Suppressor macrophage treated with lipopolysaccharide for 4 hours (primary cell): ENCODE measurements around the gene FLVCR2.
"Not testable (repeated sequence)": the region's sequence is repeated elsewhere in the genome, so short reads cannot be mapped to it uniquely, and the experiment has no call there.

ENCODE experiments used
- DNase-seq: peaks from one replicate; pipeline ENCODE4 v3.0.0-alpha.2; 2020

Gene FLVCR2

GRCh38 chr14:75600100-75600499 is 21.7 kb downstream of the FLVCR2 start:
- DNase-seq: peak; percentile 82

GRCh38 chr14:75601061-75601460 is 22.6 kb downstream of the FLVCR2 start:
- not testable (repeated sequence) for DNase-seq

GRCh38 chr14:75602503-75602902 is 24.1 kb downstream of the FLVCR2 start:
- no peak for DNase-seq

DNA sequence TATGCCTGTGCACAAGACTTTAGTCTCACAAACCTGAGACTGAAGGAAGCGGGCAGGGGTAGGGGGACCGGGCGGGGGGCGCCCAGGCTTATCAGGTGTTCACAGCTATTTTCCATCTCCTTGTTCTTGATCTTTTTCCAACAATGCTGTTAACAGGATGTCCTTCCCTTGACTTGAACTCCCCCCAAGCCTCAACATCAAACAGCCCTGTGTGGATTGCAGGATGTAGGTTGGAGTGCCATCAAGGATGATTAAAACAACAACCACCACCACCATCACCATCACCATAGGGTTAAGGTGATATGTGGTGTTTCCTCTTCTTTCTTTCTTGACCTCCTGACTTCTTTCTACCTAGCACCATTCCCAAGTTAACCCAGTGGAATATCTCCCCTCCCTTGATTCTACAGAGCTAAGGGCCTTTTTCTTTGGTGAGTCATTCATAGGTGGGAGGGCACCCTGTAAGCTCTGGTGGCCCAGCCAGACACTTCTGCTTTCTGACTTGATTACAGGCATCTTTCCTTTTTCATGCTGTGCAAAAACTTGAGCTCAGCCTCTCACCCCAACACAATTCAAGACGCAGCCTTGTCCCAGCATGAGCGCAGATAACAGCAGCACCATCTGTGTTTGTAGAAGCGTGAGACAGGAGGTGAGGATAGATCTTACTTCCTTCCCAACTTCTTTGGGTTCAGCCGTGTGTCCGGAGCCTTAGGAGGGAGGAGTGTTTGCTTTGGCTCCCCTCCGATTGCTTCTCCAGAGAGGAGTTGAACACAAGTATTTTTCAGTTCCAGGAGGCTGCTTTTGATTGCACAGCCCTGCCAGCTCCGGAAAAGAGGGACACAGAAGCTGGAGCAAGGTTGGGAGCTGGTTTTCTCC is 26.8 kb downstream of the FLVCR2 start:
- peak; percentile 75 for DNase-seq

- no peak for DNase-seq
These were observed 27.5 kb downstream of the FLVCR2 start for GRCh38 chr14:75605916-75606315.

- no peak for DNase-seq
These were observed 28.6 kb downstream of the FLVCR2 start for GRCh38 chr14:75607044-75607443.

DNA sequence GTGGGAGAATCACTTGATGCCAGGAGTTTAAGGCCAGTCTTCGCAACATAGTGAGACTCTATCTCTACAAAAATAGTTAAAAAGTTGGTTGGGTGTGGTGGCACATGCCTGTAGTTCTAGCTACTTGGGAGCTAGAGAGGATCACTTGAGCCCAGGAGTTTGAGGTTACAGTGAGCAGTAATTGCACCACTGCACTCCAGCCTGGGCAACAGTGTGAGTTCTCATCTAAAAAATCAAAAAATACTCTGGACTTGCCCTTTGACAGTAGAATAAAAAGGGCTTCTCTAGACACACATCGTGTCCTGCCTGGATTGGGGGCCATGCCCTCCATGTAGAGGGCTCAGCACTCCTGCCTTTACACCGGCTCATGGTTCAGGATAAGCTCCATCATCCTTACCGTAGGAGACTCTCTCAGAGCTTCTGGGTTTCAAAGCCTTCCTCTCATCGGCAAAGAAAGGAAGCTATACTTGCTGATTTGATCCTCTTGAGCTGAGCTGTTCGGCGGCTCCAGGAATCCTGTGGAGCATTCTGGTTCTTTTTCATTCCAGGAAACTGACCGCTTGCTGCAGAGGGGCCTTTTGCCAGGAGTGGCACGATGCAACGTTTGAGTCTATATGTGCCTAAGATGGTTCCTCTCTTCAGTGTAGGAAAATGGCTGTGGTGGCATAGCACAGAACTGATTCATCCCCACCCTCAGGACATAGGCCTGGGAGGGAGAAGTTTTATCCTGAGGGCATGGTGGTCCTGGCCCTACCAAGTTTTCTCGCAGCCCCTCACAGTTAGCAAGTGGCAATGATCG is 29.6 kb downstream of the FLVCR2 start:
- DNase-seq: no peak

DNA sequence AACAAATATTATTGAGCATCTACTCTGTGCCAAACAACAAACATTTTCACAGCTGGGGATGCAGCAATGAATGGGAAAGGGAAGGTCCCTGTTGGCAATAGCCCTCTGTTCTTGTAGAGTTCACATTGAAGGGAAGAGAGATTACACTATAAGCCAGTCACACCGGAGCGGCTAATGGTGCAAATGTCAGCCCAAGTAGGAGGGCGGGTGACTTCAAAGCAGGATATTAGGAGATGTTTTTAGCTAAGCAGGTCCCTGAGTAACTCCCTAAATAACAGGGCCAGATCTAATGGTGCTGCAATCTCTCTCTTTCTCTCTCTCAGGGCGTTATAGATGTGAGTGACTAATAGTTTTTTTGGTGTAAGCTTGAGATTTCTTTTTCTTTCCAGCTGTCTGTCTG is 30.7 kb downstream of the FLVCR2 start:
- DNase-seq: peak; percentile 69

GRCh38 chr14:75609606-75610475 is 31.4 kb downstream of the FLVCR2 start:
- DNase-seq: peak; percentile 93

- peak; percentile 59 for DNase-seq
These were observed 32.4 kb downstream of the FLVCR2 start for GRCh38 chr14:75610834-75611233.

DNA sequence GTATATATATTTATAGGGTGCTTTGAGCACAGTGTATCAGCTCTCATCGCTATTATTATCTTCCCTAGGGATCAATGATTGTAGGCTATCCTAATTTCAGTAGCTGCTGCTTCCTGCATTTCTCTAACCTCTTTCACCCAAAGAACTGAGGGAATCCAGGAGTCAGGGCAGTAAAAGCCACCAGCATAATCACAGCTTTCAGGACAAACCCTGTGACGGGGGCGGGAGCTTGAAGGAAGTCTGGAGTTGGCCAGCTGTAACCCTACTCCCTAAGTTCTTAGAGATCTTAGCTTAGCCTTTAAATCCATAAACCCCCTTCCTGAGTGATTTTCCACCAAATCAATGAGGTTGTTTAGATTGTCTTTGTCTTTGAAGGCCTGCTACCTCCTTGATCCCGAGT is 33.7 kb downstream of the FLVCR2 start:
- DNase-seq: no peak

- DNase-seq: peak; percentile 86
These were observed 35.8 kb downstream of the FLVCR2 start for GRCh38 chr14:75614179-75614578.

GRCh38 chr14:75615200-75615599 is 36.8 kb downstream of the FLVCR2 start:
- DNase-seq: peak; percentile 92

DNA sequence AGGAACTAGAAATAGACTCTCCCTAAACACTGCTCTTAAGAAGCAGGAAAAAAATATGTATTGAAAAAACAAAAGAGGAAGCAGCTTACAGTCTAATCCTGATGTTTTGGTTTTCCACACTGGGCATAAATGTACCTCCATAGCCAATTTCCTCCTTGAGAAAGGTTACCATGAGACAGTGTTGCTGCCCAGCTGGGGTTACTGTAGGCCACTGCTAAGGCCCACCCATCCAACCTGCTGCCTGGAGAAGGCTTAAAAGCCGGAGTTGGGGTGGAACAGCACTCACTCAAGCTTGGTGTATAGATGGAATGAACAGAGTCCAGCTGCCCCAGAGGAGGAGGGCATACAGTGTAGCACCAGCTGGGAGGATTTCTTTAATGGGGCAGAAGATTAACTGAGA is 41.1 kb downstream of the FLVCR2 start:
- DNase-seq: peak; percentile 23

GRCh38 chr14:75625034-75625433 is 46.6 kb downstream of the FLVCR2 start:
- DNase-seq: no peak

GRCh38 chr14:75626396-75626795 is 48.0 kb downstream of the FLVCR2 start:
- DNase-seq: peak; percentile 50

GRCh38 chr14:75626863-75627262 is 48.4 kb downstream of the FLVCR2 start:
- DNase-seq: no peak

DNA sequence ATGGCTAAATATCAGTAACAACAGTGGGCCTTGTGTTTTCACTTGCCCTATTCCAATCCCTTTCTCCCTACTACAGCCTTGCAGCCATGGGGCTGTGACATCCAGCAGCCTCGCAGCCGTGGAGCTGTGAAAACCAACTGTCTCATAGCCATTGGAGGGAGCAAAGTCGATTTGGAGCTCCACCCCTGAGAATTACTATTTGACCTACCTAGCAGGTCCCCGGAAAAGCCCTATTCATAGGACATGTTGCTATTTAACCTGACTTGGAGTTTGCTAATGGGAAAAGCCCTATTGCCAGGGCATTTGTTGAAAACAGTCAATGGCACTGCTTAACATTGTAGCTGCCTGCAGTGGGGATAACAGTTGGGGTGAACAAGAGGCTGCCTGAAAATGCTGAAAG is 49.0 kb downstream of the FLVCR2 start:
- DNase-seq: no peak

- no peak for DNase-seq
These were observed 50.4 kb downstream of the FLVCR2 start for GRCh38 chr14:75628816-75629215.

GRCh38 chr14:75630695-75631452 is 52.5 kb downstream of the FLVCR2 start:
- no peak for DNase-seq

DNA sequence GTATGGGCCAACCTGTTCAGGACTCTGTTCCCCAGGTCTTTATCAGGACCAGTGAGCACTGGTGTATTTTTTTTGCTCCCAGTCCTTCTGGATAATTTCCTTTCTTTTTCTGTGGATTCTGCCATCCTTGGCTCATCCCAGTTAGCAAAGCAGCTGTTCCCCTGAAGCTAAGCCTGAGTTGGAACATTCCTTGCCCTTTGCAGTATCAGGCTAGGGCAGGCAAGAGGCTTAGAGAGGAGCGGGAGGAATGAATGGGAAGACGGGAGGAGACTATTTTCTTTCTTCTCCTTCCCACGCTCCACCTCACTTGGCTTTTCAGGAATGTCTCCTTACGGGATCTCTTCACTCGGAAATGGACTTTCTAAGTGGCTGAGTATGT is 53.0 kb downstream of the FLVCR2 start:
- DNase-seq: no peak

DNA sequence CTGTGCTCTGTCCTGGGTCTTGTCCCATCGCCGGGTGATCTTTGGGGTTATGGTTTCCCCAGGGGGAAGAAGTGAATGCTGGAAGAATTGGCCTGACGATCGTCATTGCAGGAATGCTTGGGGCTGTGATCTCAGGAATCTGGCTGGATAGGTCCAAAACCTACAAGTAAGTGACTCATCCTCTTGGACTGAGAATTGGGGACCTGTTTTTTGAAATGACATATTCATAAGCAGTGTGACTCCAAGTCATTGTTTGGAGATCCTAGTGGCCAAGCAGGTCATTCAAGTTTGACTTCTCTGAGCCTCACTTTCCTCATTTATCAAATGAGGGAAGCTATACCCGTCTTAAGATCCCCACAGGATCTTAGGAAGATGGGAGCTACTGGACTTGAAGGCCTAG is 56.4 kb downstream of the FLVCR2 start:
- no peak for DNase-seq
